DMS153 (cell line): ENCODE measurements around the gene TTLL6.
"Not testable (repeated sequence)": the region's sequence is repeated elsewhere in the genome, so short reads cannot be mapped to it uniquely, and the experiment has no call there.

Experiments
- DNase-seq: peaks from one replicate; lab custom pipeline; 2025; lab: John Stamatoyannopoulos, UW

Gene TTLL6

DNA sequence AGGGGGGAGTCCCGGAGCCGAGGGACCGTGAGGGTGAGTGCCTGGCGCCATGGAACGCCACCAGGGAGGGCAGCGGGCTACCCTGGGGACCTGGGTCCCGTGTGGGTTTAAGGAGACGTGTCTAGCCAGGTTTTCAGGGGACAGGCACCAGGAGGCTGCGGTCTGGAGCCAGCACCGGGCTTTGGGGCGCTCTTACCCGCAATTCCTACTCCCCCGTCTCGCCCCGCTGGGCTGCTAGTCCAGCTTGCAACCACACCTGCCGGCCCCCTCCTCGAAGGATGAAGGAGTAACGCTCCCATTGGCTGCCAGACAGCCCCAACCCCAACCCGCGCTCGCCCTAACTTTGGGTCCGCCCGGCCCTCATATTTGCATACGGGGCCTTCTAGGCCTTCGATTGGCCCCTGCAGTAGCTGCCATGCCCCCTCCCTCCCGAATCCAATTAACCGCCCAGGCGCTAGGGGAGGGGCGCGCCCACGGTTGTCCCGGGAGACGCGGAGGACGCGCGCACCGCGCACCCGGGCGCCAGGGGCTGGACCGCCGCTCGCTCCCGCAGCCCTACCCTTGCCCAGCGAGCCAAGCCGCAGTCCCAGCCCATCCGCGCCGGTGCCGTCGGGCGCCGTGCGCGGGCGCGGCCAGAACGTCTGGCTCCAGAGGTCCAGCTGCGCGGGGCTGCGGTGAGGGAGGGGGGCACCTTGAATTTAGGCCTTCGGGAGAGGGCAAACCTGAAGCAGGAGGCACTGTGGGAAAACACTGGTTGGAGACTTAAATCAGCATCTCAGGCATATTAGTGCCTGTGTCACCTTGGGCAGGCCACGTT, at the start of gene TTLL6:
TSS of gene TTLL6 (minus strand) at position 456 of the 817 bp plus-strand sequence. CDS start at position 299, 157 bp downstream.
- DNase-seq: peak; percentile 91

DNA sequence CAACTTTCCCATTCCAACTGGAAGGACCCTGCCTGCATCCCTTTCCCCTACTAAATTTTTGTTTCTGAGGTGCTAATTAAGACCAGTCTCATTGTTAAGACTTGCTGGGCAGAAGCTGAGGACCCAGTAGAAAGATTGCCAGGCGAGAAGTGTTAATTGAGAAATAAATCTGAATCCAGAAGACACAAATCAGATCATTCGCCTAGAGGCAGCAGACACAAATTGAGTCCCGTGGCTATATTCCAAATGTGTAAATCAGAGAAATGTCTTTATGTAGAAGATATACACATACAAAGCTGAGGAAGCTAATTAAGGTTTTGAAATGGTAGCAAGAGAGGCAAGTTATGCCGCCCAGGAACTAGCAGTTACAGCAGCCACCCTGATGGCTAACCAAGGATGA, 43.4 kb upstream of the TTLL6 start:
- DNase-seq: no peak

DNA sequence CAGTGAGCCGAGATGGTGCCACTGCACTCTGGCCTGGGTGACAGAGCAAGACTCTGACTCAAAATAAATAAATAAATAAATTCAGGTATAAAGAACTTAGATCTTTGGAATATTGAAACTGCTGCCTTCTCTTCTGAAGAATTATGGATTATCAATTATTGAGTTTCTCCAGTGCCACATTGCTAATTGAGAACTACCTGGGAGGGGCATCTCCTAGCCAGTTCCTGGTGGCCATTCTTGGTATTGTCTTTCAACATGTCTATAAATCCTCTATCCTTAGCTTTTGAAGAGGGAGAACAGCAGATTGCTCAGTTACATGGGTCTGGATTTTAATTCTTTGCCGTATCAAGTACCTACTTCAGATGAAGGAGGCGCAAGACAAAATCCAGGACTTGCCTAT, 43.0 kb upstream of the TTLL6 start:
- DNase-seq: no peak

DNA sequence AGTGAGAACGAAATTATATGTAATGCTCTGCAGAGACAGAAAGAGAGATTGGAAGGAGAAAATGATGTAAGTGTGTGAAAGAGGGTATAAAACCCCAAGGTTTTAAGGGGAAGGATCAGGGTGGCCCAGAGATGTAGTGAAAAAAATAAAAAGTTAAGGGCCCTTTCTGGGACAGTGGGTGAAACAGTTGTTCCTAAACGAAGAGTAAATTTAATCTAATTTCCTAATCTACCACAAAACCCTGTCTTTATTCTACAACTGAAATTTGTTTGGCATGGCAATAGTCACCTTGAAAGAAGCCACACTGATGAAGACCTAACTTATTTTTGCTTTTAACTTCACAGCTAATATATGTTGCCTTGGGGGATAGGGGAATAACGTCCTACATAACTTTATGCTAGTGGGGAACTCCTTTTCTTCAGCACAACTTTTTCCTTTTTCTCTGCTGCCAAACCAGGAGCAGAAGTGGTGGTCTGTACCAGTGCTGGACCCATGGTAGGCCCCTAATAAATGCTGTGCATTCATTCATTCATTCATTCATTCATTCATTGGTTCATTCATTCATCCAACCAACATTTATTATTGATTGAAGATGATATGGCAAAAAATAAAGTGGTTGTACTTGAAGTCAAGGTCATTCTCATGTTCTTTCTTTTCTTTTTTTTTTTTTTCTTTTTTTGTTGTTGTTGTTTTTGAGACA, 39.2 kb upstream of the TTLL6 start:
- DNase-seq: no peak

DNA sequence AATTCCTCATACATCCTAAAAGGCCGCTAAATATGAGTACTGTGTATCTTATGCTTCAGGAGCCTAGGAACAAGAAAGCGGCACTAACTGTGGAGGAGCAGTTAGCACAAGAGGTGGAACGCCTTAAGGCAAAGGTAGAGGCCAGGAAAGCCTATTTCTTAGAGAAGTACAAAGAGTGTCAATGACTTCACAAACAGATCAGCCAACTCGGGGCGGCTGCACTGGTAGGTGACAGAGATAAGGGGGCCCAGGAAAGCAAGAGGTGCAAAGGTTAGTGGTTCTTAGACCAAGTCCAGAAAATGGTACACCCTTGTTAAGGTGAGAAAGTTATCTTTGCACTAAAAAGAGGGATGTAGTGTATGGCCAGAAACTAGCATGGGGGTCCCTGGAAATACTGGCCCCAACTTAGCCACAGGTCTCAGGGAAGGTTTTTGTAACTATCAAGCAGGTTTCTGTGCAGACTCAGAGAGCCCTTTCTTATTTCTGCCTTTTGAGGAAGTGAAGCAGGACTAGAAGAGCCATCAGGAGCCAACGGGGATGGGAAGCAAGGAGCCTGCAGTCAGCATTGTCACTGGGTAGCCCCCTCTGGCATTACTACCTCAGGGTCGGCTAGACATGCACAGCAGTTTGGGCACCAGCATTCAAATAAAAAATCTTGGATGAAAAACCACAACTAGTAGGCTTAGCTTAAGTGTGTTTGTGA, 37.9 kb upstream of the TTLL6 start:
- no peak for DNase-seq

DNA sequence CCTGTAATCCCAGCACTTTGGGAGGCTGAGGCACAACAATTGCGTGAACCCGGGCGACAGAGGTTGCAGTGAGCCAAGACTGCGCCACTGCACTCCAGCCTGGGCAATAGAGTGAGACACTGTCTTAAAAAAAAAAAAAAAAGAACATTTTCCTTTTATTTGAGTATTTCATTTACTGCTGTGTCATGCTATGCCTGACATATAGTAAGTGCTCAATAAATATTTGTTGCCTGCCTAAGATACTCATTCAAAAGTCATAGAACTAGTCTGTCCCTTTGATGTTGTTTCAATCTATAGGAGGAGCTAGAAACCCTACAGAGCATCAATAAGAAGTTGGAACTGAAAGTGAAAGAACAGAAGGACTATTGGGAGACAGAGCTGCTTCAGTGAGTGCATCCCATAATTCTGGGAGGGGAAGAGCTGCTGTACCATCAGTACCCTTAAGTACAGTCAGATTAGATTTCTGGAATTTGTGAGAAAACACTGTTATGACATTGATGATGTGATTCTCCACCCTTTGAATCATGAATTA, 33.8 kb upstream of the TTLL6 start:
- DNase-seq: no peak

DNA sequence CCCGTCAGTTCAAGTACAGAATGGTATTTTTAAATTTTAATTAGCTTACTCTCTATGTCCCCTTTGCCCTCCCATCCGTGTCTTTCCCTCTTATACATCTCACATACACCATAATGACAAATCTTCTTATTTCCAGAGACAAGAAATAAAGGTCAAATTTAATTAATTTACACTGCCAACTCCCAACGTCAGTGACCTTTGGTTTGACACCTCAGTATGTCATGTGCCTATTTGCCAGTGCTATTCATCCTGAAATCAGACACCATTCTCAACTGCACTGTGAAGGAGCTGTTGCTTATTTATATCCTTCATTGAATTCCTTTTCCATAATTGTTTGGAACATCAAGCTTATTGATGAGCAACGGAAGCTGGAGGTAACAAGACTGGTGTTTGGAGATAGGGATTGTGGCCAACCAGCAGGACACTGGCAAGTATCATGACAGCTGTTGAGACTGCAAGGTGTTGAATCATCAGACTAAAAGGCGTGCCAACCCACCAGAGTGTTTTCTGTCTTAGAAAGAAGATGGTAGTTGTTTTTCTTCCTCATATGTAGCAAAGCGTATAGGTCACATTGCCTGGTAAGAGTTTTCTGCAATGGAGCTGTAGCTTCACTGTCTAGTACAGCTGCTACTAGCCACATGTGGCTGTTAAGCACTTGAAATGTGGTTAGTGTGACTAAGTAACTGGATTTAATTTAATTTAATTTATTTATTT, 26.3 kb upstream of the TTLL6 start:
- DNase-seq: no peak

DNA sequence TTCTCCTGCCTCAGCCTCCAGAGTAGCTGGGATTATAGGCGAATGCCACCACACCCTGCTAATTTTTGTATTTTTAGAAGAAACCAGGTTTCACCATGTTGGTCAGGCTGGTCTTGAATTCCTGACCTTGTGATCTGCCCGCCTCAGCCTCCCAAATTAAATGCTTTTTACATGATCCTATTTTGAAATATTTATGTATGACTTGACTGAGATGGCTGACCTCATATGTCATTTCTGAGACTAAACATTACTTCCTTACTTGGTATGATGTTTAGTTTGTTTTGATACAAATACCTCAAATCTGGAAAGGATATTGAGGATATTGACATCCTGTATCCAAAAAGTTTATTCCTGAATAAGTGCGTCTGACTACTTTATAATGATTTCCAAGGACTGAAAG, 25.7 kb upstream of the TTLL6 start:
- DNase-seq: no peak

DNA sequence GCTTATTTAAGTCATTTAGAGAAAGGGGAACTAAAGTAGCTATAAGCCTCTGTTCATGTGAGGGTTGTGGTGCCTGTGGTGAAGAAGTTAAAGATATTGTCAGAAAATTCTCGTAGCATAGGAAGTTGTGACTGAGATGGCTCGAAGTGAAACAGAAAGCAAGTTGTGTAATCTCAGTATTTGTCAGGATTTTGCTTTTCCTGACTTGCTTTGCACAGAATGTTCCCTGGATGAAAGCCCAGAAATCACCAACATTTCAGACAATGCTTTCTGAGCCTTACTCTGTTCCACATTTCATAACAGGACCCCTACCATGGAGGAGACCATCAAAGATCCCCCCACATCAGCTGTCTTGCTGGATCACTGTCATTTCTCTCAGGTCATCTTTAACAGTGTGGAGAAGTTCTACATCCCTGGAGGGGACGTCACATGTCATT, 24.4 kb upstream of the TTLL6 start:
- DNase-seq: no peak

DNA sequence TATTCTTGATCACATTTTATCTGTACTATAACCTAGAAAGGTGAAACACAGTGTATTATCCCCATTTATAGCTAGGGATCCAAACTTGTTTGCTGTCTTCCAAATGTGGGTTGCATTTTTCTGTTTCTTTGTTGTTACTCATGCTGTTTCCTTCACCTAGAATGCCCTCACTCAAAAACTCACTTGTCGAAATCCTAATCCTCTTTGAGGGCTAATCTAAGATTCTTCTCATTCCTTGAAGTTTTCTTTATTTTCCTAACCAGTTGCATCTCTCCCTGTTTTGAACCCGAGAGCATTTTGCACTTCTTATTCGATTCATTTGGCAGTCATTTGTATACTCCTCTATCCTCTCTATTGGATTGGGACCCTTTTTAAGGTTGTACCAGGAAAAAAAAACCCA, 23.4 kb upstream of the TTLL6 start:
- no peak for DNase-seq

DNA sequence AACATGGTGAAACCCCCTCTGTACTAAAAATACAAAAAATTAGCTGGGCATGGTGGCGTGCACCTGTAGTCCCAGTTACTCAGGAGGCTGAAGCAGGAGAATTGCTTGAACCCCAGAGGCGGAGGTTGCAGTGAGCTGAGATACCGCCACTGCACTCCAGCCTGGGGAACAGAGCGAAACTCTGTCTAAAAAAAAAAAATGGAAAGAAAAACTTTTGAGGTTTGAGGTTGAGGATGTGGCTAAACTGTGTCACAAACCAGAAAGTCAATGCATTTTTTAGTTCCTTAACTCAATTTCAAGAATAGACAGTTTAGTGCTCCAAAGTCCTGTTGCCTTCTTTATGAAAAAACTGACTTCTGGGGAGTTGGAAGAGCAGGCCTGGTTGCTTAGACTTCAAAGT, 20.4 kb upstream of the TTLL6 start:
- DNase-seq: not testable (repeated sequence)

DNA sequence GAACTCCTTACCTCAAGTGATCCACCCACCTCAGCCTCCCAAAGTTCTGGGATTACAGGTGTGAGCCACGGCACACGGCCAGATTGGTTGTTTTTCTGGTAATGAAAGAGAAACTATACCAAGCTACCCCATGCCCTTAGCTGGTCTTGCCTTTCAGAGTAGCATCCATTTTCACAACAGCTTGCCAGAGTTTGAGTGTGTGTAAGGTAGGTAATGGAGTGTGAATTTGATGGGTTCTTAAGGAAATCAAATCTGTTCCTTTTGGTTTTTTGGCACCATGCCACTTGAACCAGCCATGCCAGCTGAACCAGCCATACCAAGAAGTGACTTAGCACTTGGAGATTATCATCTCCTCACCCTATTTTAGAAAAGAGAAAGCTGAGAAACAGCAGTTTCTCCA, 18.9 kb upstream of the TTLL6 start:
- DNase-seq: no peak

DNA sequence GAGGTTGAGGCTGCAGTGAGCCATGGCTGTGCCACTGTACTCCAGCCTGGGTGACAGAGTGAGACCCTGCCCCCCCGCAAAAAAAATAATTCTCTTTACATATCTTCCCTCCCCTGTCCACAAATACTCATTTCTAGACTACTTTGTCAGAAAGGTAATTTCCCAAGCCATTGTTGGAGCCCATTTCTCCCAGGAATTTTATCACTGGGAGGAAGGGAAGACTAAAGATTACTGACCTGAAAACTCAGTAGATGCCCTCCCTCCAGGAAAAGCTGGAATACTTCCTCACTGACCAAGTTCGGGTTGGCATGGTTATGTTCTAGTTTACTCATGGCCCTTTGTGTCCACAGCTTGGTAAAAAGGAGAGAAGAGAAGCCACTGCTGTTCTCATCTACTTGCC, 17.9 kb upstream of the TTLL6 start:
- DNase-seq: no peak

DNA sequence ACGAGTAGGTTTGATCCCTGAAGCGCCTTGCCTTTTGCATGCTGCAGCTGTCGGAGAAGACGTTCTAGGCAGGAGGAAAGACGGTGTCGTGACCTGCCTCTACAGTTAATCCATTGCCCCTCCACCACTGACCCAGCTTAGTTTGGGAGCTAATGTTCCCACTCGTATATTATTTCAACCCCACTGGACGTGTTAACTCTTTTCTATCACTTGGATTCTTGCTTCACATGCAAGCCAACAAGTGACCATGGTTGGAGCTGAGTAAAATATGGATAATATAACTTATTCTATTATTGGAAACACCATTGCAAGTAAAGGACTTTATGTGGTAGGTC, 14.5 kb upstream of the TTLL6 start:
- DNase-seq: no peak

DNA sequence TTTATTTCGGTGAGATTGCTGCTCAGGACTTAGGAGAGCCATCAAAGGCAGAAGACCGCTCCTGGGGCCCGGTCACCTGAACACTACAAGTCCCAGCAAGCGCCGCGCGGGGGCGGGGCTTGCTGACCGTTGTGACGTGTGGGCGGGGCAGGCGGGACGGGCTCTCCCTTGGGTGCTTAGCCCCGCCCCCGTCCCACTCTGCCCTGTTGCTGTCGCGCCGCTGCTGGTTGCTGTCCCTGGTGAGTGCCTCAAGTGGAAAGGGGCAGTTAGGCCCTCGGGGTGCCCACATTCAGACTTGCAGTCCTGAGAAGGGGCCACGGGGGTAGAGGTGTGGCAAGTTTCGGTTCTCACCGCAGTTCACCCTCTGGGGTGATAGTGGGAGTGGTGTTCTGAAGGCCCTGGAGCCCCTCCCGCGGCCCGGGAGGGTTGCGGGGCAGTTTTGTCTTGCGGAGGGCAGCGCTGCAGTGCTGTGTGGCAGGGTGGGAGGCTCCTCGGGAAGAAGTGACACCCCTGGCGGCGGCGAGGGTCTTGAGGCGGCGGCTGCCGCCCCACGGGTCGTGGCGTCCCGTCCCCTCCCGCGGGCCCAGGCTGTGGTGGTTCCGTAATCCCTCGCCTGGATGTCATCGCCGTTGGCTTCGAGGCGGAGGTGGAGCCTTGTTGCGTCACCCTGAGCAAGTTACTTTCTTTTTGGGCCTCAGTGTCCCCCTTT, 14.0 kb upstream of the TTLL6 start, which contains the start of gene CALCOCO2:
TSS of gene CALCOCO2 (plus strand) at position 196 of the 709 bp plus-strand sequence. CDS start 10,673 bp downstream, outside the sequence.
- peak; percentile 84 for DNase-seq

DNA sequence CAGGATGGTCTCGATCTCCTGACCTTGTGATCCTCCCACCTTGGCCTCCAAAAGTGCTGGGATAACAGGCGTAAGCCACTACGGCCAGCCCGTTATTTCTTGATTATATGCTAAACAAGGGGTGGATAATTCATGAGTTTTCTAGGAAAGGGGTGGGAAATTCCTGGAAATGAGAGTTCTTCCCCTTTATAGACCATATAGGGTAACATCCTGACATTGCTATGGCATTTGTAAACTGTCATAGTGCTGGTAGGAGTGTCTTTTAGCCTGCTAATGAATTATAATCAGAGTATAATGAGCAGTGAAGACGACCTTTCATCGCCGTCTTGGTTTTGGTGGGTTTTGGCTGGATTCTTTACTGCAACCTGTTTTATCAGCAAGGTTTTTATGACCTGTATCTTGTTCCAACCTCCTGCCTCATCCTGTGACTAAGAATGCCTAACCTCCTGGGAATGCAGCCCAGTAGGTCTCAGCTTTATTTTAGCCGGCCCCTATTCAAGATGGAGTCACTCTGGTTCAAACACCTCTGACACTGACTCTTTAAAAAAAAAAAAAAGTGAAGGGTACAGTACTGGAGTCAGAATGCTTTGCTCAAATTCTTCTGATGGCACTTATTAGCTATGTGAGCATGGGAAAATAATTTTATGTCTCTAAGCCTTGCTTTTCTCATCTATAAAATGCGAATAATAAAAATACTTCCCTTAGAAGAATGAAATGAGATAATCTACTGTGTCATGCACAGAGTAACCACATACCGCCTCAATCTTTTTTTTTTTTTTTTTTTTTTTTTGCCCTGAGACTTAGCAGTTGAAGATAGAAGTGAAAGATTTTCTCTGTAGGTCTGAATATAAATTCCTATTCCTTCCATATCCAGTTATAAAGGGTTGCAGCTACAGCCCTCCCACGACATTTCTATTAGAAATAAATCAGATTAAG, 8.7 kb upstream of the TTLL6 start:
- no peak for DNase-seq

DNA sequence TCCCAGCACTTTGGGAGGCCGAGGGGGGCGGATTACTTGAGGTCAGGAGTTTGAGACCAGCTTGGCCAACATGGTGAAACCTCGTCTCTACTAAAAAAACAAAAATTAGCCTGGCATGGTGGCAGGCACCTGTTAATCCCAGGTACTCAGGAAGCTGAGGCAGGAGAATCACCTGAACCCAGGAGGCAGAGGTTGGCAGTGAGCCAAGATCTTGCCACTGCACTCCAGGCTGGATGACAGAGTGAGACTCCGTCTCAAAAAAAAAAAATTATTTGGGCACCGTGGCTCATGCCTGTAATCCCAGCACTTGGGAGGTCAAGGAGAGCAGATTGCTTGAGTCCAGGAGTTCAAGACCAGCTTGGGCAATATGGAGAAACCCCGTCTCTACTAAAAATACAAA, 3.9 kb upstream of the TTLL6 start:
- peak; percentile 4 for DNase-seq

DNA sequence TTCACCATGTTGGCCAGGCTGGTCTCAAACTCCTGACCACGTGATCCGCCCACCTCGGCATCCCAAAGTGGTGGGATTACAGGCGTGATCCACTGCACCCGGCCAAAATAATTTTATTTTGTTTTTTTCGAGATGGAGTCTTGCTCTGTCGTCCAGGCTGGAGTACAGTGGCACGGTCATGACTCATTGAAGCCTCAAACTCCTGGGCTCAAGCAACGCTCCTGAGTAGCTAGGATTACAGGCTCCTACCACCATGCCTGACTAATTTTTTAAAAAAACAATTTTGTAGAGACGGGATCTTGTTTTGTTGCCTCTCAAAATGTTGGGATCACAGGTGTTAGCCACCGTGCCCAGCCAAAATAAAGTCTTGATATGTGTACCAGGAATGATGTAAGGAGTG, 2.4 kb upstream of the TTLL6 start:
- DNase-seq: no peak

DNA sequence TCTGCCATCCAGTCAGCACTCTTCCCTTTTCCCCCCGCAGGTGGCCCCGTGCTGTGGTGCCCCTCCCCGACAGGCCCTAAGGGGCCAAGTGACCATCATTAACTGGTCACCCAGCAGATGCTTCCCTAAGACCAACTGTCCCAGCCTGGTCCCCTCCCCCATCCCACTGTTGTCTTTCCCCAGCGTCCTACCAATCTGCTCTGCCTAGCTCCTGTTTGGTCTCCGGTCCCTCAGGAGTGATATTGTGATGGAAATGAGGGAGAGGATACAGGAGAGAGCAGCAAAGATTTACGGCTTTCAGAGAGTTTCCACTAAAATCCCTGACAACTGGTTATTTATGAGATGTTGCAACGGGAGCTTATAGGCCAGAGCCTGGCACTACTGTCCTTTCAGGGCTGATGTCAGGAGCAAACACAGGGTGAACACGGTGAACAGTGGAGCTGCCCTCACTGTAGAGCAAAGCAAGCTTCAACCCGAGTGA, 1.4 kb upstream of the TTLL6 start:
- peak; percentile 34 for DNase-seq

DNA sequence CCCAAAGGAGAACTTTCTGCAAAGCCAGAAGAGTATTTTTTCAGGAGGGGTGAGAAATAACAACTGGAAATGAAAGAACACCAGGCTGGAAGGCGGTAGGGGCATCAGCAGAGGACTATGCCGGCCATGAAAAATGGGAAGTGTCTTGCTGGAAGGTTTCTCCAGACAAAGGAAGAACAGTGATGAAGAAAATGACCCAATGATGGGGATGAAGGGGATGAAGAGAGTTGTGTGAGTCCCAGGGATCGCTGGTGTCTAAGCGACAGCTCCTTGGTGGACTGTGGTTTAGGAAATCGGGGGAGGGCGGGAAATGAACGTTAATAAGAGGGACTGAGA, 623 bp downstream of the TTLL6 start:
- no peak for DNase-seq
